ENCODE data around the gene CFAP45.

Gene CFAP45

DNA sequence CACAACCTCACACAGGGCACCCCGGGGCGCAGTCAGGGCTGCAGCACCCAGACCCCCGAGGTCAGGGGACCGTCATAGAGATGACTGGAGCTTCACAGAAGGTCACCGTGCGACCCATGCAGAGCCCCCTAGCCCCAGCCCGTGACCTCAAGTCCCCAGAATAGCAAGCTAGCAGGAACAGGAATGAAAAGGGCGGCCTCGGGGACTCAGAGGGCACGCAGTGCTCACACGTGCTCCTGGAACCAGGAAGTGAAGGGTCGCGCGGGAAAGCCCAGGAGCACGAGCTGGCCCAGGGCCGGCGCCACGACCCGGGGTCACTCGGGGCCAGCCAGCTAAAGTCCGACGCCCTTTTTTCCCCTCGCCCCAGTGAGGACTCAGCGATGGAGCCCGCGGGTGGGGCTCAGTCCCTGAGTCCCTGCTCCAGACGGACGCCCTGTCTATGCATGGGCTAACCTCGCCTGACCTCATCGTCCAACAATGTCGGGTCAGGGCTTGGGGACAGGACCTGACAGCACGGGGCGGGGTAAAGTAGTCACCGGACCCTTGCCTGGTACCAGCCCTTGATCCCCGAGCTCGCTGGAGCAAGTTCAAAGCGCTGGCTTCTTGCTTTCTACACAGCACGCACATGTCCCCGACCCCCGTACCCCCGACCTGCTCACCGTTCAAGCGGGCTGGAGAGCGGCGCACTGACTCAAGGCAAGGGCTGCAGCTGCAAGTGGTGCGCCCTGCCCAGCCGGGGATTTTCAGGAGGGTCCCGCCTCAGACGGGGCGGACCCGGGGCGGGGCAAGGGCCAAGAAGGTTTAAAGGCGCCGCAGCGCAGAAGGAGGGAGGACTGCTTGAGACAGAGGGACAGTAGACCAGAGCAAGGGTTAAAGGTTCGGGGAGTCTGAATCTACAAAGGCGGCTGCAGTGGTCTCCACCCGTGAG lies 25.1 kb upstream of the CFAP45 start, which contains the start of gene TAGLN2:
TAGLN2 (minus strand) TSS at position 717 of the 928 bp plus-strand sequence. CDS start 4,998 bp downstream, outside the sequence.
- FAIRE-seq: peak; percentile 91
- DNase-seq (ENCODE audit: extremely low spot score, insufficient read length, low read depth): peak; percentile 89

DNA sequence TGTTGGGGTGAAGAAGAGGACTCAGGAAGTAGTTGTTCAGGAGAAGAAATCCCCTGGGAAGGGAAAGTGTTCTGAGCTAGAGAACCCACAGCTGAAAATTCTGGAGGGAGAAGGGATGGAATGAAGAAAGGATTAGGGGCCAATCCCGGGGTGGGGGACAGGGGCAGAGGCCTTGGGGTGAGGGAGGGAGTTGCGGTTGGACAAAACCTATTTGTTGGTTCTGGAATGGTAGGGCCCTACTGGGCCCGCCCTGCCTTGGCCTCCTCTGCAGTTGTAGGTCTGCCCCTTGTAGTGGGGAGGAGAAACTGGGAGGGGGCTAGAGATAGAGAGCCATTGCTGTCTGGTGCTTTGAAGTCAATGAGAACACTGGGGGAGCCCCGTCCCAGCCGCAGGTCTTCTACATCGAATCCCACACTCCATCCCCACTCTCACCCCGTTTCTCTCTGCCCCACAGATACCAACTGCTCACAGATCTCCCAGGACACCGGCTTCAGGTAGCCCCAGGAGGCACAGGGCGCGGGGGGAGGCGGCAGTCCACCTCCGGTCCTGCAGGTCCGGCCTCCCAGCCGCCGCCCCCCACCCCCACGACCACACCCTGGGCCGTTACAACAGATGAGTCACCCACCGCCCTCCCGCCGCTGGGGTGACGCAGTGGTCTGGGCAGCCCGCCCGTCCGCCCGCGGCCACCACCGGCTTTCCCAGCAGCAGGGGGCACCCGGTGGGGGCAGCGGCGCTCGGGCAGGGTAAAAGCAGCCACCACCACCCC lies 24.2 kb upstream of the CFAP45 start:
- no peak for FAIRE-seq
- no peak for DNase-seq (ENCODE audit: extremely low spot score, insufficient read length, low read depth)

DNA sequence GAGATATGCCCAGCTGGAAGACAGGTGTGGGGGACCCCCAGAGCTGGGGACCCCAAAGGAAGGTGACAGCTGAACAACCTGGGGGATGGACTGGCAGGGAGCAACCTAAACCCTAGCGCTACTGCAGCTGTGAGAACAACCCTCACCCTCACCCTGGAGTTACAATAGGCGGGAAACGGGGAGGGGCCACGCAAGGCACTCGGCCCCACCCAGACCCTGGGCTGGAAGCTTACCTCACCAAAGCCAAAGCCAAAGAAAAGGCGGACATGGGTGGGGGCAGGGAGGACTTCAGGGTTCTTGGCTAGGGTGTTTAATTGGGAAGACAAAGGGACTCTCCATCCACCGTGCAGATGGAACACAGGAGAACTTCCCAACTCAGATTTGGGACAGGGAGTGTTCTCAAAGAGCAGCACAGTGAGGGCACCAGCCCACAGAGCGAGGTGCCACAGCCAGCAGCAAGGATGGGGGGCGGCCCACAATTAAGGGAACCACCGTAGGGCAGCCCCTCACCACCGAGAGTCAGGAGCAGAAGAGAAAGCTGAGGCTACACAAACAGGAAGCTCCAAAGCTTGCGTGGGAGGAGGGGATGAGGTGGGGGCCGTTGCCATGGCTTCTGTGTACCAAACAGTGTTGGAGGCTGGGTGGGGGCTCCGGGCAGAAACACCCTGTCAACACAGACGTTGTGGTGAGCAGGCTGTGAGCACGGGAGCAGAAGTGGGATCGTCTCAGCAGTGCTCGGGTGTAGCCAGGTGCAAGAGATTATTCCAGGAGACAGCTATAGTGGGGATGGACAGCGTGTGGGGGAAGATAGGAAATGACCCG lies 23.4 kb upstream of the CFAP45 start:
- FAIRE-seq (peak; percentile 84), DNase-seq (ENCODE audit: extremely low spot score, insufficient read length, low read depth) (no peak)

DNA sequence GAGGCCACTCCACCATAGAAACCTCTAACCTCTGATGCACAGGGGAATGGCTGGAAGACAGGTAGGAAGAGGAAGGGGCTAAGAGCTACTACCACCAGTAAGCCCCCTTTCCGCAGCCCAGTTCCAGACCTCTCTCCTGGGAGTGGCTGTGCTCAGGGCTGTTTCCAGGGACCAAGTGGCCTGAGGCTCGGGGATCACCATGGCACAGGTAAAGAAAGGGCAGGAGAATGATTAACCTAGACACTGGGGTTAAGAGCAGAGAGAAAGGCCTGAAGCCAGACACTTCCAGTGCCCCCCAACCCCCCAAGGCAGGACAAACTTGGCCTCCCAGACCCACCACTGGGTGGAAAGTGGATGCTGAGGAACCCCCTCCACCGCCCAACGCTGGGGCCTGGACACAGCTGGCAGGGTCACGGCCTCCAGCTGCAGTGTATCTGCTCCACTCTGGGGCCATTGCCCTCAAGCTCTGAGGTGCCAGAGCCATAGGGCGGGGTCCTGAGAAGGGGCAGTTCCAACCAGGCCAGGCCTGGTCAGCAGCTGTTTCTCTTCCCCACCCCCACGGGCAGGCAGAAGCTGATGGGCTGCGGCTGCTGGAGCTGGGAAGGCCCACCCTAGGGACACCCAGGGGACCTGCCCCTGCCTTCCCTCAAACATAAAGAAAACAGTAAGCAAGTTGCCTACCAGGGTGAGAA lies 22.7 kb upstream of the CFAP45 start:
- FAIRE-seq: no peak
- no peak for DNase-seq (ENCODE audit: extremely low spot score, insufficient read length, low read depth)

DNA sequence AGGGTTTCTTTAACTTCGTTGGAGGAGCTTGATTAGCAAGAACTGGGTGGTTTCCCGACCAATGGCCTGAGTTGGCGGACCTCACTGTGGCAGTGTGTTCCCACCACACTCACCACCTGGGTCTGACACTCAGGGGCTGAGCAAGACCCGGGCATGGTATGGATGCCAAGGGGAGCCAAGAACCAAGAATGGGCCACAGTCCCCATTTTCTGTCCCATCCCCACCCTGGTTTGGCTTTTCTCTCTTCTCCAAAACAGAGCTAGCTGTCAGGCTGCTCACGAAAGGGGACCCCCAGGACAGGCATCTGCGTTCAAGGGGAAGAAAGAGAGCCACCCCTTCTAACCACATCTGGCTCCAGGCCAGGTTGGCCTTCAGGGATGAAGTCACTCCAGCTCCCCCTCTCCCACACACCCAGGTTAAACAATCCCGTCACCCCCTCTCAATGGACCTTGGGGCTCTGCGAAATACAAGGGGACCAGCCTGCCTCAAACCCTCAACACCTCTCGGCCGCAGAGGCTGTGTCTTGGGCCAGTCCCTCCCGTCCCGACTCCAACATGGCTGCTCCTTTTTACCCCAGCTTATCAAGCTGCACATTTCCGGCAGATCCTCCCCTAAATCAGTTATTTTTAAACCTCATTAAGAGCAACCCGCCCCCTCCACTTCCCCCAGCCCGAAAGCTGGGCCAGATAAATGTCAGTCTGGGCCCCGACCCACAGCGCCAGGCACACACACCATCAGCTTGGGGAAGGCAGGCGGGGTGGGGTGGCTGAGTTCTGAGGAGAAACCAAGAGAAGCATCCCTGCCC lies 21.9 kb upstream of the CFAP45 start:
- no peak for FAIRE-seq

DNA sequence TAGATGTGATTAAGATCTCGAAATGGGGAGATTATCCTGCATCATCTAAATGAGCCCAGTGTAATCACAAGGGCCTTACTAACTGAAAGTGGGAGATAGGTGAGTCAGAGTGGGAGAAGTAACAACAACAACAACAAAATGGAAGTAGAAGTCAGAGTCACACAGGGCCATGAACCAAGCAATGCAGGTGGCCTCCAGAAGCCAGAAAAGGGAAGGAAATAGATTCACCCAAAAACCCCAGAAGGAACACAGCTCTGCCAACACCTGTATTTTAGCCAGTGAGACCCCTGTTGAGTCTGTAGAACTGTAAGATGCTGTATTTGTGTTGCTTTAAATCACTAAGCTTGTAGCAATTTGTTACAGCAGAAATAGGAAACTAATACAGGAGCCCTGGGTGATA lies 21.3 kb upstream of the CFAP45 start:
- FAIRE-seq: peak; percentile 71
- DNase-seq (ENCODE audit: extremely low spot score, insufficient read length, low read depth): no peak

More for the DNA sequence above, 21.9 kb upstream of the CFAP45 start:
- DNase-seq (ENCODE audit: extremely low spot score, insufficient read length, low read depth): no peak

DNA sequence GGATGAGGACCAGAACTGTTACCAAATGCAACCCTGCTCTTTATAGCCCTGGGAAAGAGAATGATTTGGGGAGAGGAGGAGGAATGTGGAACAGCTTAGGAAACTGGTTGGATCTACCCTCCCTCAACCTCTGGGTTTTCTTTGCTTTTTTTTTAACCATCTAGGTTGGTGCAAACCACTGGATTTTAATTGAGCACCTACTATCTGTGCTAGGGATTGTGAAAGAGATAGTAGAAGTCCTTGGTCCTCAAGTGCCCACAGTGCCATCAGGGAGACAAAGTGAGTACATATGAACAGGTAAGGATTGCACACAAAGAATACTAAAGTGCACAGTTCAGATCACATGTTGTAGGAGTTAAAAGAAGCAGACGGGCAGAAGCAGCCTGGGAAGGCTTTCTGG lies 20.7 kb upstream of the CFAP45 start:
- FAIRE-seq (no peak), DNase-seq (ENCODE audit: extremely low spot score, insufficient read length, low read depth) (no peak)

DNA sequence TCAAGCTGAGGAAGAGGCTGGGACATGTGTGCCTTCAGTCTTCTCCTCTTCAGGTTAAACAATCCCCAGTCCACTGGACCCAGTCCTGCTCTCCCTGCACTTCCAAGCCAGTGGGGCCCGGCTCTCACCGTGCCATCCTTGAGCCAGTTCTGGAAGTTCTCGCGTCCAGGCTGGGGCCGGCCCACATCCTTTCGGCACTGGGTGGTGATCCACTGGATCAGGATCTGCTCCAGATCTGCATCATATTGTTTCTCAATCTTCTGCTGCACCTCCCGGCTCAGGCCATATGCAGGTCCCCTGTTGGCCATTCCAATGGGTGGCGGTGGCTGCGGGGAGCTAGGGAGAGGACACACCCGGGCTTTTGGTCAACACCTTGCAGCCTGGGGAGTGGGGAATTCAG lies 20.2 kb upstream of the CFAP45 start:
- DNase-seq (ENCODE audit: extremely low spot score, insufficient read length, low read depth) (no peak), FAIRE-seq (no peak)

DNA sequence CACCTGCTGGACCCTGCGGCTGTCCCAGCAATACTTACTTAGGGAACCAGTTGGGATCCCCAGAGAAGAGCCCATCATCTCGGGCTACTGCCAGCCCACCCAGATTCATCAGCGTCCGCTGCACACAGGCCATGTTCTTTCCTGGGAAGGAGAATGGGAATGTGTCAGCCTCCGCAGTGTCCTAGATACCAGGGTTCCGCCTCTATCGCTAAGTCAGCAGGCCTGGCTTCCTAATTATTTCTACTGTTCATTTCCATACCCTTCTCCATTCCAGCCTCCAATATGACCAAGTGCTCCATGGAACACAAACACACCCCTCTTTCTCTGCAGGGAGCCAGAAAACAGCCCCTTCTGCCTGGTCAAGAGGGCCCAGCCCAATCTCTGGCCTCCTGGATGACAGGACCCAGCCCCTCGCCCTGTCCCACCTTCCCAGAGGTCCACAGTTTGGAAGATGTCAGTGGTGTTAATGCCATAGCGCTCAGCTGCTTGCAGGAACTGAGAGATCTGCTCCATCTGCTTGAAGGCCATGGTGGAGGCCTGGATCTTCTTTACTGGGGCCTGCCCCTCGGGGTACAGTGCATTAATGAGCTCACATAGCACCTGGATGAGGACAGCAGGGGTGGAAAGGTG lies 19.4 kb upstream of the CFAP45 start:
- FAIRE-seq (no peak), DNase-seq (ENCODE audit: extremely low spot score, insufficient read length, low read depth) (no peak)

DNA sequence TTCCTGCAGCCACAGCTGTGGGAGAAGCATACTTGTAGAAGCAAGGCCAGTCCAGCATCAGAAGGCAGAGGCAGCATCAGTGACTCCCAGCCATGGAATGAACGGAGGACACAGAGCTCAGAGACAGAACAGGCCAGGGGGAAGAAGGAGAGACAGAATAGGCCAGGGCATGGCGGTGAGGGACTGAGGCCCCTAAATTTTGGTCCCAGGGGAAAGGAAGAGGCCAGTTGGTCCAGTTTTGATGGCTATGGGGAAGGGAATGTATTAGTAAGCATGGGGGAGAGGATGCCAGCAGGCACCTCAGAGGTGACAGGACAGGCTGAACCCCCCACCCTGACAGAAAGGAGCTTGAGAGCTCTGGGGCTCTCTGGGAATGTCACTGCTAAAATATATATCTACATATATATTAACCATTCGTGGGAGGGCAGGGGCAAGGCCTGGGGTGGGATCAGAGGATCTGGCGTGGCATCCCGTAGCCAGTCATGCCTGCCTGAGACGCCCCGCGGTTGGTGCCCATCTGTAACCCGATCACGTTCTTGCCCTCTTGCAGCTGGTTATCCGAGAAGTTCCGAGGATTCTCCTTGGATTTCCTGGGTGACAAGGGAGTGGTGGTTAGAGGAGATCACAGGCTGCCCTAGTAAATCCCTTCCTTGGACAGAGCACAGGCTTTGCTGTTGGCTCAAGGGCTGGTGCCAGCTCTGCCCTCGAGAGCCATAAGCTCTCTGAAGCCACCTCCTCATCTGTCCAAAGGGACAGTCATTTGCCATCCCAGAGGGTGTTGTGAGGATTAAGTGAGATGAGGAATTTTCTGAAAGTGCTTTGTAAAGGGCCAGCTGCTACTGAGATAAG lies 18.6 kb upstream of the CFAP45 start:
- DNase-seq (ENCODE audit: extremely low spot score, insufficient read length, low read depth) (no peak), FAIRE-seq (no peak)

DNA sequence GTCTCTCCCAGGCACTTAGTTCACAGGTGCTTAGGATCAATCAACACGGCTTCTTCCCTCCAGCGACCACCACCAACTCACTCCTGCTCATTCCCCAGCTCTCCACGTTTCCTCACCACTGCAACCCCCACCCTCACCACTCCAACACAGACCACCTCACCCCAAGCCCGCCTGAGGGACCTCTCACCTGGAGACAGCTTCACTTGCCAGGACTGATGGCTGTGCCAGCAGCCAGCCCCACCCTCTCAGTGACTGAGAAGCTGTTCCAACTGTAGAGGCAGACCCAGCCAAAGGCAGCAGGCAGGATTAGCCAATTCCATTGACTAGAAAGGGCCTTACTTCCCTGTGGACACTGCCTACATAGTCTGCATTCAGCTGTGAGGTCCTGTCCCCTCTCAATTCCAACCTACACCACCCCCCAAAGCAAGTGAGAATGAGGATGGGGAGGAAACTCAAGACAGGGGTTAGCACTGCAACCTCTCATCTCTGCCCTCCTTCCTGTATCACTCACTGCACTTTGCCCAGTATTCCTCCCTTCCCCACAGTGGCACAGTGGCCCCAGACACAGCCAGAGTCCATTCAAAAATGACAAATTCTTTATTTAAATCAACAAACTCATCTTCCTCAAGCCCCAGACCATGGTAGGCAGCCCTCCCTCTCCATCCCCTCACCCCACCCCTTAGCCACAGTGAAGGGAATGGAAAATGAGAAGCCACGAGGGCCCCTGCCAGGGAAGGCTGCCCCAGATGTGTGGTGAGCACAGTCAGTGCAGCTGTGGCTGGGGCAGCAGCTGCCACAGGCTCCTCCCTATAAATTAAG lies 17.8 kb upstream of the CFAP45 start:
- FAIRE-seq (no peak), DNase-seq (ENCODE audit: extremely low spot score, insufficient read length, low read depth) (no peak)

DNA sequence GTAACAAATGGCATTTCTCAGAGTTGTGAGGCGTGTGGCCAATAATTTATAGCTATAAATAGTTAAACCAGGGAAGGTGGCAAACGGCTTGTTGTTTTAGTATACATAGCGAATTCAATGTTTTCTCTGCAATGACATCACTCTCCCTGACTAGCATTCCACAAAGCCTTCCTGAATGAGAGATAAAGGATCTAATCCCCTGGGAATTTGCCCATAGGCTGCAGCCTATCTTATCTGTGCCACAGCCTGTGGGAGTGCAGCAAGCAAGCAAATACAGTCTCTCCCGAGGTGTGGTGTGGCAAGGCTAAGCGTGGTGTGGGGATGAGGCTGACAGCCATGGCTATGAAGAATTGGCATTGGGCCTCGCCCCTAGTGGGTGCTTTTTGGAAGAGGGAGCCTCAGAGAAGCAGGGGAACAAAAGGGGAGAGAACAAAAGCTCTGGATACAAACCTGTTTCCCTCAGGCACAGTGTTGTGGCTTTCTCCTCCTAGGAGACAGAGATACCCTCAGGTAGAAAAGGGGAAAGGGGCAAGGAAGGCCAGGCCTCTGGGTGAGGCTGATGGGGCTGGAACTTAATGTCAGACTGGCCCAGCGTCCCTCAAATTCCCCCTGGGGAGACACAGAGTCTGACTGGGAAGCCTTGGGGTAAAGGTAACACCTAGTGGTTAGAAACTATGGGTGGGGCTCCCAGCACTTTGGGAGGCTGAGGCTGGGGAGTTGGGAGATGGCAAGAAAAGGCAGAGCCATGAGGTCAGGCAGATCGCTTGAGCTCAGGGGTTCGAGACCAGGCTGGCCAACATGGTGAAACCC lies 16.5 kb upstream of the CFAP45 start:
- no peak for DNase-seq (ENCODE audit: extremely low spot score, insufficient read length, low read depth)
- no peak for FAIRE-seq

DNA sequence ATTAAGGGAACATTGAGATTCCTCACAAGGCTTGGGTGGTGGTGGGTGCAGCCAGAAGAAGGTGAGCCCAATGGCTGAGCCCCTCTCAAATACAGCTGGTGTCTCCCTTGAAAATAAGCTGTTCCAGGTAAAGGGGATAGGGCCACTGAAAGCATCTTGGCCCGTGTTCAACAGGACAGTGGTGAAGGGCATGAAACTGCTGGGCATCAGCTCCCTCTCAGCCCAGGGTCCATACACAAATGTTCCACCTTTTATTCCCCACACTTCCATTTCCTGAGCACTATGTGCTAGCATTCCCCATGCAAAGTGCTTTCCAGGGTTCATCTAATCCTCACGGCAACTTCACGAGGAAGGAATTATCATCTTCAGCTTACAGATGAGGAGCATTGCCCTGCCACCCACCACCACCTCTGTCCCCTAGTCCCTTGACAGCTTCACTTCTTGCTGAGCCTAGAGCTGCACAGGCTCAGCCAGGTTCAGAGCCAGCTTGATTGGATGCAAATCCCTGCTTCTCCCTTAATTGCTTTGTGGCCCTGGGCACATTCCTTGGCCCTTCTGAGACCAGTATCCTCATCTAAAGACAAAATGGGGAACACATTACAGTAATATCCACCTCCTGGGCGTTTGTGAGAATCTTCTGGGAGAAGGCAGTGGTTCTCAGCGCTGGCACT lies 15.7 kb upstream of the CFAP45 start:
- FAIRE-seq (no peak), DNase-seq (ENCODE audit: extremely low spot score, insufficient read length, low read depth) (no peak)

DNA sequence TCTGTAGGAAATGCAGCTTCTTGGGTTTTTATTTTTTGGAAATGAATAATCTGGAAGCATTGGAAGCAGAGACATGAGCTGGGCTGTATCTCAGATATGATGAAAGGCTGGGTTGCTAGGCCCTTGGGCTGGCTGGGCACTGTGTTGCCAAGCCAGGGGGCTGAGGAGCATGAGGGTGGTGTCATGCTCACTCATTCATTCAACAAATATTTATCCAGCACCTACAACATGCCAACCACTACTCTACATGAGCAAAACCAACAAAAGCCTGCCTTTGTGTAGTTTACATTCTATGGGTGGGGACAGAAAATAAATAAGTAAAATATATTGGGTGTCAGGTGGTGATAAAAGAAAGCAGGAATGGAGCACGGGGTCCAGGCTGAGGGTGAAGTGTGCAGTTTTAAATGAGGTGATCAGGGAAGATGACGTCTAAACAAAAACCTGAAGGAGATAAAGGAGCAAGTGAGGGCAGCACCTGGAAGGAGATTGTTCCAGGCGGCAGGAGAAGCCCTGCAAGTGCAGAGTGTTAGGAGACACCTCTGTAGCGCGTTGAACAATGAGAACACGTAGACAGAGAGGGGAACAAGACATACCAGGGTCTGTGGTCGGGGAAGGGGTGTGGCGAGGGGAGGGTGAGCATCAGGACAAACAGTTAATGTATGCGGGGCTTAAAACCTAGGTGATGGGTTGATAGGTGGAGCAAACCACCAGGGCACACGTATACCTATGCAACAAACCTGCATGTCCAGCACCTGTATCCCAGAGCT lies 14.5 kb upstream of the CFAP45 start:
- FAIRE-seq (no peak), DNase-seq (ENCODE audit: extremely low spot score, insufficient read length, low read depth) (no peak)

Data from GM18507 (cell line).